IMR-90 (cell line): Measurements from ENCODE around the gene AGPAT1.

ENCODE experiments used
- BHLHE40 ChIP-seq: fragments of 150-350 bp; IDR thresholded peaks from 2 replicates; pipeline ENCODE4 v1.6.1; 2016; ENCODE audit warnings: mild to moderate bottlenecking, low read depth, low read length
- CEBPB ChIP-seq: IDR thresholded peaks from 2 replicates; pipeline ENCODE4 v1.6.1; 2012; ENCODE audit warnings: low read depth, low read length, improper control_type of control experiment
- CHD1 ChIP-seq: IDR thresholded peaks from 2 replicates; pipeline ENCODE4 v1.6.1; 2012; ENCODE audit warnings: low read depth, low read length, improper control_type of control experiment
- ELK1 ChIP-seq: fragments of 150-350 bp; IDR thresholded peaks from 2 replicates; pipeline ENCODE4 v1.6.1; 2016; ENCODE audit warnings: low read depth, mild to moderate bottlenecking, low read length, moderate library complexity, borderline replicate concordance
- FOS ChIP-seq: fragments of 150-350 bp; IDR thresholded peaks from 2 replicates; pipeline ENCODE4 v1.6.1; 2016; ENCODE audit warnings: low read depth, low read length
- MAZ ChIP-seq: IDR thresholded peaks from 2 replicates; pipeline ENCODE4 v1.6.1; 2012; ENCODE audit warnings: low read depth, mild to moderate bottlenecking, low read length, improper control_type of control experiment, moderate library complexity, borderline replicate concordance
- NFE2L2 ChIP-seq: fragments of 150-350 bp; IDR thresholded peaks from 2 replicates; pipeline ENCODE4 v1.6.1; 2016; ENCODE audit warnings: low read depth, mild to moderate bottlenecking, low read length
- POLR2A ChIP-seq: IDR thresholded peaks from 2 replicates; pipeline ENCODE4 v1.6.1; 2012; ENCODE audit warnings: mild to moderate bottlenecking, low read depth, low read length
- RAD21 ChIP-seq: IDR thresholded peaks from 2 replicates; pipeline ENCODE4 v1.6.1; 2012; ENCODE audit warnings: low read length, improper control_type of control experiment
- RCOR1 ChIP-seq: IDR thresholded peaks from 2 replicates; pipeline ENCODE4 v1.6.1; 2012; ENCODE audit warnings: mild to moderate bottlenecking, low read length, improper control_type of control experiment; ENCODE audit not compliant: insufficient replicate concordance
- SMC3 ChIP-seq: fragments of 150-350 bp; IDR thresholded peaks from 2 replicates; pipeline ENCODE4 v1.6.1; 2016; ENCODE audit warnings: low read depth, mild to moderate bottlenecking, antibody characterized with exemption, low read length, moderate library complexity
- USF2 ChIP-seq: fragments of 150-350 bp; IDR thresholded peaks from 2 replicates; pipeline ENCODE4 v1.6.1; 2017; ENCODE audit warnings: mild to moderate bottlenecking, antibody characterized with exemption, low read length, low read depth
- TF ChIP-seq, protein P1 (sequence below): conservative IDR thresholded peaks from 2 replicates; pipeline ENCODE4 v1.5.1; 2012; ENCODE audit warnings: mild to moderate bottlenecking, low read depth, low read length, improper control_type of control experiment

- TF ChIP-seq, protein P1, sequence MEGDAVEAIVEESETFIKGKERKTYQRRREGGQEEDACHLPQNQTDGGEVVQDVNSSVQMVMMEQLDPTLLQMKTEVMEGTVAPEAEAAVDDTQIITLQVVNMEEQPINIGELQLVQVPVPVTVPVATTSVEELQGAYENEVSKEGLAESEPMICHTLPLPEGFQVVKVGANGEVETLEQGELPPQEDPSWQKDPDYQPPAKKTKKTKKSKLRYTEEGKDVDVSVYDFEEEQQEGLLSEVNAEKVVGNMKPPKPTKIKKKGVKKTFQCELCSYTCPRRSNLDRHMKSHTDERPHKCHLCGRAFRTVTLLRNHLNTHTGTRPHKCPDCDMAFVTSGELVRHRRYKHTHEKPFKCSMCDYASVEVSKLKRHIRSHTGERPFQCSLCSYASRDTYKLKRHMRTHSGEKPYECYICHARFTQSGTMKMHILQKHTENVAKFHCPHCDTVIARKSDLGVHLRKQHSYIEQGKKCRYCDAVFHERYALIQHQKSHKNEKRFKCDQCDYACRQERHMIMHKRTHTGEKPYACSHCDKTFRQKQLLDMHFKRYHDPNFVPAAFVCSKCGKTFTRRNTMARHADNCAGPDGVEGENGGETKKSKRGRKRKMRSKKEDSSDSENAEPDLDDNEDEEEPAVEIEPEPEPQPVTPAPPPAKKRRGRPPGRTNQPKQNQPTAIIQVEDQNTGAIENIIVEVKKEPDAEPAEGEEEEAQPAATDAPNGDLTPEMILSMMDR: no peak
- TF ChIP-seq RCOR1 (no peak), POLR2A (no peak), CEBPB (no peak), USF2 (no peak), BHLHE40 (no peak), CHD1 (no peak), RAD21 (no peak), FOS (no peak), NFE2L2 (no peak), ELK1 (no peak), MAZ (no peak), SMC3 (no peak)
These were observed 4.0 kb upstream of the AGPAT1 start for GRCh38 chr6:32179766-32180405.
